Nephron (organoid): Measurements from ENCODE around the gene SLC35F1.

Source experiments
- H3K27ac Mint-ChIP-seq, 3 experiments: 2 replicates each; pipeline ENCODE4 v1.8.0; 2020; ENCODE audit warnings: mixed read lengths in 3 of 3, mild to moderate bottlenecking in 2 of 3, moderate library complexity in 1 of 3
- H3K27me3 Mint-ChIP-seq: 2 replicates; pipeline ENCODE4 v1.8.0; 2021; ENCODE audit warnings: low read depth, mild to moderate bottlenecking, moderate library complexity, mixed read lengths
- H3K36me3 Mint-ChIP-seq: 2 replicates; pipeline ENCODE4 v1.8.0; 2020; ENCODE audit warnings: low read depth, mixed read lengths
- H3K4me1 Mint-ChIP-seq: 2 replicates; pipeline ENCODE4 v1.8.0; 2020; ENCODE audit warnings: mixed read lengths
- H3K4me3 Mint-ChIP-seq, 3 experiments: 2 replicates each; pipeline ENCODE4 v1.8.0; 2020; ENCODE audit warnings: mild to moderate bottlenecking in 3 of 3, mixed read lengths in 3 of 3, moderate library complexity in 2 of 3
- H3K9me3 Mint-ChIP-seq: 2 replicates; pipeline ENCODE4 v1.8.0; 2020; ENCODE audit warnings: mixed read lengths
- TF ChIP-seq, protein P1 (sequence below), 3 experiments: fragments of 200-600 bp; sonication (generic); IDR thresholded peaks; one replicate each; pipeline ENCODE4 v1.5.0; 2021; ENCODE audit warnings: antibody characterized with exemption in 3 of 3; ENCODE audit not compliant: unreplicated experiment in 3 of 3

The SLC35F1 gene

DNA sequence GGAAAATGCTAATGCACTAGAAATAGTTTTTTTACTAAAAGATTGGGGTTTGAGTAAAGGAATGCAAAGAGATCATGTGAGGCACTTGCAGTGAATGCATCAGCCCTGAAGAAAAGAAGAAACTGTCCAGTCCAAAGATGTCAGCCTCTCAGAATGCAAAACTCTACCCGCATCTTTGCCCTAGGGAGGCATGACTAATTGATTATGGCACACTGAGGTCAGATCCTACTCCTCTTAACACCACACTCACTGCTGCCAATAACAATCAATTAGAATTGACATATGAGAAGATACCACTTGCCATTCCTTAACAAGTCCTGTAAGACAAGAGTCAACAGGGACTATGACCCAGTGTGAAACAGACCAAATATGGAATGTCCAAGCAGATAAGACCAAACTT lies 378.7 kb downstream of the SLC35F1 start:
- Mint-ChIP-seq H3K4me1 (no peaks in the 10 kb centered on the region), H3K27me3 (no peaks in the 10 kb centered on the region), H3K36me3 (no peaks in the 10 kb centered on the region), H3K9me3 (no peaks in the 10 kb centered on the region), H3K4me3 (no peak overlapping the region), H3K27ac (no peak overlapping the region)
- TF ChIP-seq, protein P1, sequence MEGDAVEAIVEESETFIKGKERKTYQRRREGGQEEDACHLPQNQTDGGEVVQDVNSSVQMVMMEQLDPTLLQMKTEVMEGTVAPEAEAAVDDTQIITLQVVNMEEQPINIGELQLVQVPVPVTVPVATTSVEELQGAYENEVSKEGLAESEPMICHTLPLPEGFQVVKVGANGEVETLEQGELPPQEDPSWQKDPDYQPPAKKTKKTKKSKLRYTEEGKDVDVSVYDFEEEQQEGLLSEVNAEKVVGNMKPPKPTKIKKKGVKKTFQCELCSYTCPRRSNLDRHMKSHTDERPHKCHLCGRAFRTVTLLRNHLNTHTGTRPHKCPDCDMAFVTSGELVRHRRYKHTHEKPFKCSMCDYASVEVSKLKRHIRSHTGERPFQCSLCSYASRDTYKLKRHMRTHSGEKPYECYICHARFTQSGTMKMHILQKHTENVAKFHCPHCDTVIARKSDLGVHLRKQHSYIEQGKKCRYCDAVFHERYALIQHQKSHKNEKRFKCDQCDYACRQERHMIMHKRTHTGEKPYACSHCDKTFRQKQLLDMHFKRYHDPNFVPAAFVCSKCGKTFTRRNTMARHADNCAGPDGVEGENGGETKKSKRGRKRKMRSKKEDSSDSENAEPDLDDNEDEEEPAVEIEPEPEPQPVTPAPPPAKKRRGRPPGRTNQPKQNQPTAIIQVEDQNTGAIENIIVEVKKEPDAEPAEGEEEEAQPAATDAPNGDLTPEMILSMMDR (IDR thresholded peaks at IDR 0.05; ENCODE audit: unreplicated experiment in 3 of 3): no peak

DNA sequence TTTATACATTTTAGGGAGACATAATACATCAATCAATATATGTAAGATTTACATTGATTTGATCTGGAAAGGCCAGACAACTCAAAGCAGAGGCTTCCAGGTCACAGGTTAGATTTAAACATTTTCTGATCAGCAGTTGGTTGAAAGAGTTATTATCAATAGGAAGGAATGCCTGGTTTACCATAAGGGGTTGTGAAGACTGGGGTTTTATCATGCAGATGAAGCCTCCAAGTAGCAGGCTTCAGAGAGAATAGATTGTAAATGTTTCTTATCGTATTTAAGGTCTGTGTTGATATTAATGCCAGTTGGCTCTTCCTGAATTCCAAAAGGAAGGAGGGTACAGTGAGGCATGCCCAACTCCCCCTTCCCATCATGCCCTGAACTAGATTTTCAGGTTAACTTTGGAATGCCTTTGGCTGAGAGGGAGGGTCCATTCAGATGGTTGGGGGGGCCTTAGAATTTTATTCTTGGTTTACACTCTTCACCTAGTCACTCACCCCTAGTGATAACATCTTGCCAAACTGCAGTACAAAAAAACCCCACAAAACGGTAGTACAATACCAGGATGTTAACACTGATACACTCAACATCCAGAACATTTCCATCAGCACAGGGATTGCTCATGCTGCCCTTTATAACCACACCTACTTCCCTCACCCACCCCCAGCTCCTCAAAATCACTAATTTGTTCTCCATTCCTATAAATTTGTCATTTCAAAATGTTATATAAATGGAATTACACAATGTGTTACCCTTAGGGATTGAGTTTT lies 381.5 kb downstream of the SLC35F1 start:
- TF ChIP-seq, protein P1 (IDR thresholded peaks at IDR 0.05; ENCODE audit: unreplicated experiment in 3 of 3): no peak
- H3K27me3 Mint-ChIP-seq: no peaks in the 10 kb centered on the region
- H3K36me3 Mint-ChIP-seq: no peaks in the 10 kb centered on the region
- H3K4me1 Mint-ChIP-seq: peaks cover 6% of the 10 kb centered on the region
- H3K4me3 Mint-ChIP-seq: no peak overlapping the region
- no peak overlapping the region for H3K27ac Mint-ChIP-seq
- H3K9me3 Mint-ChIP-seq: no peaks in the 10 kb centered on the region

DNA sequence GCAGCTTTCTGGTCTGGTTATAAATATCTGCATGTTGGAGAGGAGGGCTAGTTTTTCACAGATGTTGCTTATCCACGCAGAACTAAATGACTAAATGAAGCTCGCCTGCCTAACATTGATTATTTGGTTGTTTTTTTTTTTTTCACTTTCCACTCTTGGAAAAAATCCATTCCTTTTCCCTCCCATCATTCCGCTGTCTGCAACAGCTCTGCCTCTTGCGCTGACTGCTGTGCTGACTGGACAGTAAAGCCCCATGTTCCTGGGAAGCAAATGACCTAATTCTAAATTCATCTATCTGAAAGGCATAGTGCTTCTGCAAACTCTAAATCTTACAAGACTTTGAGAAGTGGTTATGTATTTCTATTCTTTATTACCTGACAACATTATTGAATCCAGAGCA lies 385.5 kb downstream of the SLC35F1 start:
- H3K27ac Mint-ChIP-seq: peak overlapping the region; percentile 17 to 86 (median 56)
- TF ChIP-seq, protein P1 (IDR thresholded peaks at IDR 0.05; ENCODE audit: unreplicated experiment in 3 of 3): no peak
- no peaks in the 10 kb centered on the region for H3K36me3 Mint-ChIP-seq
- H3K9me3 Mint-ChIP-seq: no peaks in the 10 kb centered on the region
- H3K4me3 Mint-ChIP-seq: no peak overlapping the region
- H3K27me3 Mint-ChIP-seq: no peaks in the 10 kb centered on the region
- H3K4me1 Mint-ChIP-seq: peaks cover 6% of the 10 kb centered on the region

DNA sequence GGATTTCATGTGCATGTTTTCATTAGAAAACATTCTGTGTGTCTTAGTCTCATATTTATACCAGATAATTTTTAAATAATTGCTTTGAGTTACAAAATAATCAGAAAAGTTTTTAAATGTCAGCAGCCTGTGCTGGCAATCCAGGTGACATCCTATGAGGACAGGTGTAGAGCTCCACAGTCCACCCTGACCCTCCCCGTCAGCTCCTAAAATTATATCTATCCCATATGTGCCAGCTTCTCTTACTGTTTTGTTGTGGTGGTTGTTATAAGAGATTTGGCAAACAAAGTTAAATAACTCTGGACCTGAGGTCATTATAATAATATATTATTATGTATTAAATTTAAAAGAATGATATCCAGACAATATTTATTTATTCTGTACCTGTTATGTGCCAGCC lies 387.8 kb downstream of the SLC35F1 start:
- H3K9me3 Mint-ChIP-seq: no peaks in the 10 kb centered on the region
- H3K27ac Mint-ChIP-seq: no peak overlapping the region
- H3K27me3 Mint-ChIP-seq: no peaks in the 10 kb centered on the region
- TF ChIP-seq, protein P1 (IDR thresholded peaks at IDR 0.05; ENCODE audit: unreplicated experiment in 3 of 3): no peak
- peaks cover 6% of the 10 kb centered on the region for H3K4me1 Mint-ChIP-seq
- no peaks in the 10 kb centered on the region for H3K36me3 Mint-ChIP-seq
- H3K4me3 Mint-ChIP-seq: no peak overlapping the region

DNA sequence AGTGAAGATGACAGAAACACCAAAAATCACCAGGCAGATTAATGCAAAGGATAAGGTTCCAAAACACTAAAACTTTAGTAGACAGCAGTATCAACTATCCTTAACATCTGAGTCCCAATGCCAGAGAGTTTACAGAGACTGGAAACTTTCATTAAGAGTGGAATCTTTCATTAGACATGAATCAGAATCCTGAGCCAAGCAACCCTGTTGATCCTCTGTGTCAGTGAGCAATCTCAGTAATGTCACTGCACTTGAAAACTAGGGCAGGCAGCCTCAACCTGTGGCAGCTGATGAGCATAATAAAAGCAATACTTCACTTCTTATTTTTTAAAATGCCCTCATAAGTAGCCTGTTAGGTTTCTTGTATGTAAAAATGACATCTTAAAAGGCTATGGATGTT lies 388.3 kb downstream of the SLC35F1 start:
- peaks cover 6% of the 10 kb centered on the region for H3K4me1 Mint-ChIP-seq
- H3K27ac Mint-ChIP-seq: no peak overlapping the region
- H3K36me3 Mint-ChIP-seq: no peaks in the 10 kb centered on the region
- H3K4me3 Mint-ChIP-seq: no peak overlapping the region
- H3K27me3 Mint-ChIP-seq: no peaks in the 10 kb centered on the region
- H3K9me3 Mint-ChIP-seq: no peaks in the 10 kb centered on the region
- TF ChIP-seq, protein P1 (IDR thresholded peaks at IDR 0.05; ENCODE audit: unreplicated experiment in 3 of 3): no peak
